HG02642 (cell line): ENCODE measurements around the gene ZNF580.

Experiments
- ATAC-seq: cut with Tn5 transposase; IDR thresholded peaks from one replicate; pipeline ENCODE4 v1.9.1; 2021; ENCODE audit warnings: mild to moderate bottlenecking; ENCODE audit not compliant: unreplicated experiment, poor library complexity

ZNF580 gene

DNA sequence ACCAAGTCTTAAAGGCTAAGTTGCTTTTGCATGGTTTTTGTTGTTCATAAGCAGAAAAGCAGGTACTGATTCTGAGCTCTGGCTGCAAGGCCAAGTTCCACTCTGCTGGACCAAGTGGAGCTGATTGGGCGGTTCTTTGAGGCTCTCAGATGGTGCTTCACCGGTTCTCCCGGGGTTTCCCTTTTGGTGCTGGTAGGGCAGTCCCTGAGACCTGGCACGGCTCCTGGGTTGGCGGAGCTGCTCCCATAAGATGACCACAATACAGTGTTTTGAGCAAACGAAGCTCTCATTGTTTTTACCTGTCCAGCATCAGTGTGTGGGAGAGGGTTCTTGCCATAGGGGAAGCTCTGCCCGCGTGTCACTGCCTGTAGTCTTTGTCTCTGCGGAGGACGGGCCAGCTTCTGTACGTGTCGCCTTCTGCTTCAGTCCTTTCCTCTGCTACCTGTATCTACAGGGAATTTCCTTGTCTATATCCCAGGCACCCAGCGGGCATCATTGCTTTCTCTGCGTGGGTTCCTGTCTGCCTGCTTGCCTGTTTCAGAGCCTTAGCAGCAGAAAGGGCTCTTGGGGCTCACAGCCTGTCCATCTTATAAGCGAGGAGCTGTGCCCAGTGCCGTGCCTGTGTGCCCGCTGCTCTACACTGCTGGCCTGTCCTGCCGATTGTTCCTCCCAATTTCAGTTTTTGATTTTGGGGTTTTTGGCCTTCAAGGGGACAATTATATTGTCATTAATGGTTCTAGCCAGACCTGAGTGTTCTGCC is 16.4 kb downstream of the ZNF580 start:
- ATAC-seq, result no peak

DNA sequence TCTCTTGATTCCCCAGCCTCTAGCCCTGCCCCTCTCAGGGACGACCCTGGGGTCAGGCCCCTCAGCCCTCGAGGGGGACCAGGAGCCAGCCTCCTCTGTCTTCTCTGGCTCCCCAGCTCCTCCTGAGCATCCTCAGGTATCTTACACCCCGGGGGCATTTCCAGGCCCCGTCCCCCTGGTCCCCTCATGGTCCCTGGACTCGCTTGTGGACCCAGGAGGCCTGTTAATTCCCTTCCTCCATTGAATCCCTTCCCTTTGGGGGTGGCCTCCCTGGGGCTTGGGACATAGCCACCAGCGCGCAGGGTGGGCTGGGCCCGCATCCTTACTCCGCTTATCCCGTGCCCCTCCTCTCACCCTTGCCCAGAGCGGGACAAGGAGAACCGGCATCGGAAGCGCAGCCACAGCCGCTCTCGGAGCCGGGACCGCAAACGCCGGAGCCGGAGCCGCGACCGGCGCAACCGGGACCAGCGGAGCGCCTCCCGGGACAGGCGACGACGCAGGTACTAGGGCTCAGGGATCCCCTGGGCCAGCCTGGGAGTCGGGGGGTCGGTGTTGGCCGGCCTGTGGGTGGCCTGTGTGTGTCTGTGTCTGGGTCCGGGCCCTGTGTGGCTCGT is 18.2 kb downstream of the ZNF580 start:
- ATAC-seq, result no peak

DNA sequence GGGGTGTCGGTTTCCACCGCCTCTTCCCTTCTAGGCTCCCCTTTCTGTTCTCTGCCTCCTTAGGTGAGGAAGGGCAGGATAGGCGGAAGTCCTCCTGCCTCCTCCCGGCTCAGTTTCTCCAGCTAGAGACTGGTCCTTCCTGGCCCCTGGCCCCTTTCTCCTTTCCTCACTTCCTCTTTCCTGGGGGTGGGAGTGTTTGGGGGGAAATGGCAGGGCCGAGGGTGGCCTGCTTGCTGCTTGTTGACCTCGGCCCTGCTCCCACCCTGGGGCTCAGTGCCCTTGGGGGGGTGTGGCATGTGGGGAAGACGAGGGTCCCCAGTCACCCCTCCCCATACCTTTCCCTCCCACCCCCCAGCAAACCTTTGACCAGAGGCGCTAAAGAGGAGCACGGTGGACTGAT is 19.0 kb downstream of the ZNF580 start:
- no peak for ATAC-seq

- ATAC-seq, result no peak
Observed at GRCh38 chr19:55660404-55660803, 19.6 kb downstream of the ZNF580 start.

DNA sequence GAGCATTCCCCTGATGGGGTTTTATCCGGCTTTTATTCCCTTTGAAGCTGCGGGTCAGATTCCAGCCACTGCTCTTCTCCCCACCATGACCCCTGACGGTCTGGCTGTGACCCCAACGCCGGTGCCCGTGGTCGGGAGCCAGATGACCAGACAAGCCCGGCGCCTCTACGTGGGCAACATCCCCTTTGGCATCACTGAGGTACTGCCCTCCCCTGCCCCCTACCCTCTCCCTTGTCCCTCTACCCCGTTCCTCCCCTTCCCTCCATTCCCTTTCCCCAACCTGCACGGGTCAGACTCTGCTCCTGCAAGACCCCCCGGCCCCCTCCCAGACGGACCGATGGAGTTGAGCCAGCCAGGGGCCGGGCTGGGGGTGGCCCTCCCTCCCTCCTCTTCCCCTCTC is 20.2 kb downstream of the ZNF580 start:
- ATAC-seq, result no peak

DNA sequence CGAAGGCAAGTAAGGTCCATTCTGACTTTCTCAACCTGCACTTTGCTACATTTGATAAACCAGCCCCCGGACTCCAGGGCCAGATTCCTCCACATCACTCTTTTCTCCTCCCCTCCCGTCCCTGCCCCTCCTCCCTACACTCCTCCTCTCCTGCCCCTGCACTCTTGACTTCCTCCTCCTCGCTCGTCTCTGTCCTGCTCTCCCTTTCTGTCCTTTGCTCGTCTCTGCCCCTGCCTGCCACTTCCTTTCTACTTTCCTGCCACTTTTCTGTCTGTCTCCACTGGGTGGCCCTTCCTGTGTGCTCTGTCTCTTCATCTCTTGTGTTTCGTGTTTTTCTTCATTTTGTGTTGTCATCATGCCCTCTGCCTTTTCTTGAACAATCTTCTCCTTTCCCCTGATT is 21.0 kb downstream of the ZNF580 start:
- ATAC-seq, result no peak

DNA sequence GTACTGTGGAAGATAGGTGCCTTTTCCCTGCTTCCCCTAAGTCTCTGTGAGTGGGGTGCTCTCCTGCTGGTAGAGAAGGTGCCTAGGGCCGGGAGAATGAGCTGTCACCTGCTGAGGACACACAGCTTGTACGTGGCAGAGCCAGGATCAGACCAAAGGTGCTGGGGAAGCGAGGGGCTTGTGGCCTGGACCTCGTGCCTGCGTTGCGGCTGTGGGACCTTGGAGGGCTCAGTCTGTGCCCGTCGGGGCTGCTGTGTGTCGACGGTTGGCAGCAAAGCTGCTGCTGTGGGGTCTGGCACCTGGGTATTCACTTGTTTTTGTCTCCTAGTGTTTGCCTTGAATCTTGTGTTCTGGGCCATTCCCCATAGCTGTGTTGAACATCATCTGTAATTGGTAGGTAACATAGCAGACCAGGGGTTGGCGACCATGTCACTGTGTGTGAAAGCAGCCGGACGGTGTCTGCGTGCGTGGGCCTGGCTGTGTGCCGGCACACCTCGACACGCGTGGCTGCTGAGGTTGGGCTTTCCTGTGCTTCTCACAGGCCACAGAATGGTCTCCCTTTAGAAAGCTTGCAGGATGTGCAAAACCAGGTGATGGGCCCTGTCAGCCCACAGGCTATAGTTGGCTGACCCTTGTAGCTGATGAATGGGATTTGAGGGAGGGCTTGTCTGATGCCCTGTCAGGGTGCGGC is 23.2 kb downstream of the ZNF580 start:
- no peak for ATAC-seq

- no peak for ATAC-seq
Observed at GRCh38 chr19:55666343-55667005, 25.7 kb downstream of the ZNF580 start.

- no peak for ATAC-seq
Observed at GRCh38 chr19:55667006-55667381, 26.2 kb downstream of the ZNF580 start.

DNA sequence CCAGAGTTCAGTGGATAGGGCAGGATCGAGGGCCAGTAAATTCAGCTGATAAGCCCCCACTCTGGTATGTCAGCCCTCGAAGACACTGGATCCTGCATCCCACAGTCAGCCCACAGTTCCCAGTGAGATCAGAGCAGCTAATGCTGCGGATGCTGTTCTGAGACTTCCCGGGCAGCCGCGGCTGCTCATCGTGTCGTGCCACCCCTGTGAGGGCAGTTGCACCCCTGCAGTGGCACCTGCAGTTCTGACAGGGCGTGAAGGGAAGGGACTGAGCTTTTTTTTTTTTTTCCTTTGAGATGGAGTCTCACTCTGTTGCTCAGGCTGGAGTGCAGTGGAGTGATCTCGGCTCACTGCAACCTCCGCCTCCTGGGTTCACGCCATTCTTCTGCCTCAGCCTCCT is 26.7 kb downstream of the ZNF580 start:
- no peak for ATAC-seq

GRCh38 chr19:55667958-55668357 is 27.2 kb downstream of the ZNF580 start:
- no peak for ATAC-seq

GRCh38 chr19:55668603-55669348 is 28.0 kb downstream of the ZNF580 start:
- no peak for ATAC-seq

DNA sequence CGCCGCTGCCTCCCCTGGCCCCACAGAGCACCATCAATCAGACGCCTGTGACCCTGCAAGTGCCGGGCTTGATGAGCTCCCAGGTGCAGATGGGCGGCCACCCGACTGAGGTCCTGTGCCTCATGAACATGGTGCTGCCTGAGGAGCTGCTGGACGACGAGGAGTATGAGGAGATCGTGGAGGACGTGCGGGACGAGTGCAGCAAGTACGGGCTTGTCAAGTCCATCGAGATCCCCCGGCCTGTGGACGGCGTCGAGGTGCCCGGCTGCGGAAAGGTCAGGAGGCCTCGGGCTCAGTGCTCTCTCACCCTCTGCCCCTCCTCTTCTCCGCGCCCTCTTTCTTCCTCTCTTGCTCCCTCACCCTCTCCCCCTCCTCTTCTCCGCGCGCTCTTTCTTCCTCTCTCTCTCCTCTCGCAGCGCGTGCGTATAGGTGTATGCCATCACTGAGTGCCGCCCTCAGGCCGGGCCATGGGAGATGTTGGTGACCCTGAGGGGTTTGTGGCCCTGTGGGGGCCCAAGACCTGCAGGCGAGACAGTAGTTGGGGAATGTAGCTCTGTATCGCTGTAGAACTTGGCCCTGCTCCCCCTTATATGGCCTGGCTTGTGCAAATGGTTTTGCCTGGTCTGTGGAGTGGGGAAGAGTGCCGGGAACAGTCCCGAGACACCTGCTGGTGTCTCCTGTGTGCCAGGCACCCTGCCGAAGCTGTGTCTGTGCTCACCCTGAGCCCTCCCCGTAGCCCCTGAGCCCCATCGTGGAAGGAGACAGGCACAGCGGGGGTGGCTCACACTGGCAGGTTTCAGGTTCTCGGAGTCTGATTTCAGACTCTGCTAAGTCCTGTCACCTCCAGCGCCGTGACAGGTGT is 28.8 kb downstream of the ZNF580 start:
- ATAC-seq, result no peak

- ATAC-seq, result no peak
Observed at GRCh38 chr19:55670280-55671053, 29.7 kb downstream of the ZNF580 start.

DNA sequence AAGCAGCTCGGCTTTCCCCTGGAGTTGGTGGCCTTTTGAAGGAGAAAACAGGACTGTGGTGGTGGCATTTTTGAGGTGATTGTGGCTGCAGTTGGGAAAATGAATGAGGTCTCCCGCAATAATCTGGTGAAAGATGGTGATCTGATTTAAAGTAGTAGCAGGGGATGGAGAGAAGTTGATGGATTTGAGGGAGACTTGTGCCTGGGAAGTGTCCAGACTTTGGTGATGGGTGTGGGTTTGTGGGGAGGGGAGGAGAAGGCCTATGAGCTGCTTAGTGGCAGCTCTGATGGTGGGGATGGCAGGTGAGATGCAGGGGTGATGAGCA is 30.2 kb downstream of the ZNF580 start:
- ATAC-seq, result no peak

DNA sequence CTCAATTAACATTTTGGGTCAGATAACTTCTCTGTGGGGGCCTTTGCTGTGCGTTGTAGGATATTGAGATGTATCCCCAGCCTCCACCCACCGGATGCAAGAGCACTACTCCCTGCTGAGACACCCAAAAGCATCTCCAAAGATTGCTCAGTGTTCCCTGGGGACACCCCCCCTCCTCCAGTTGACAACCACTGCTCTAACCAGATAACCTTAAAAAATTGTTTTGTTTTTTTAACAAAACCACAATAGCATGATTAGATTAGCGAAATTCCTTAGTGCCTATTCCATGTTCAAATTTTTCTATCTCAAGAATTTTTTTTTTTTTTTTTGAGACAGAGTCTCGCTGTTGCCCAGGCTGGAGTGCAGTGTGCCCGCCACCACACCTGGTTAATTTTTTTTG is 31.6 kb downstream of the ZNF580 start:
- no peak for ATAC-seq

GRCh38 chr19:55673465-55673864 is 32.7 kb downstream of the ZNF580 start:
- no peak for ATAC-seq

DNA sequence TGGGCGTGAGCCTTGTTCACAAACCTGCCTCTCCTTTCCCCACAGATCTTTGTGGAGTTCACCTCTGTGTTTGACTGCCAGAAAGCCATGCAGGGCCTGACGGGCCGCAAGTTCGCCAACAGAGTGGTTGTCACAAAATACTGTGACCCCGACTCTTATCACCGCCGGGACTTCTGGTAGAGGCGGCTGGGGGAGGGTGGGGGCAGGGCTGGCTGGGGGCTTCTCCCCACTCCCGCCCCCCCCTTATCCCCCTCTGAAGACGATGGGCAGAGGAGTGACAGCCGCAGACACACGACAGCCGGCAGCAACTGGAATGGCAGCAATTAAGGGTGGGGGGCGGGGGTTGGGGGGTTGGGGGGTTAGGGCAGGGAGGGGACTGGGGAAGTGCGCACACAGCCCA is 33.1 kb downstream of the ZNF580 start:
- no peak for ATAC-seq

- ATAC-seq, result no peak
Observed at GRCh38 chr19:55674459-55674840, 33.6 kb downstream of the ZNF580 start.
